CD4-positive, alpha-beta T cell treated with Interleukin-15 for 1 hour (primary cell): ENCODE data around the gene ZDHHC17.
"Not testable (repeated sequence)": the region's sequence is repeated elsewhere in the genome, so short reads cannot be mapped to it uniquely, and the experiment has no call there.

ENCODE experiments used
- DNase-seq: peaks from one replicate; pipeline ENCODE4 v3.0.0-alpha.2; 2020

The ZDHHC17 gene

DNA sequence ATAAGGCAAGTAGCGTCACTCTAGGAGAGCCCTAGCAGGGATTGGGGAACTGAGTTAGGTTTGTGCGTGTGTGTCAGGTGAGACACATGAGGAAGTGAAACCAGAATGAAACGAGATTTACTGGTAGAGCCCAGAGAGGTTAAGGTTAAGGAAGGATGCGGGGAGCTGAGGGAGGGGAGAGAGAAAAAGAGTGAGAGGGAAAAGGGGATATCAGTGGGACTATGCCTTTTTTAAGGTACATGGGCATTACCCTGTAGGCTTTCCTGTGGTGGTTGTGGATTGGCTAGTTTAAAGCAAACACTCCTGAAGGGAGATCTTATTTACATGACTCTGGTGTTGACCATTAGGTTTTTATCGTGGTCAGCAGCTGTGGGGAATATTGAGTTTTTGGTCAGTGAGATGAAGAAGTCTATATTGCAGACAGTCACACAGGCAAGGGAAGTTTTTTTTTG lies 13.9 kb downstream of the ZDHHC17 start:
- DNase-seq: peak; percentile 51

DNA sequence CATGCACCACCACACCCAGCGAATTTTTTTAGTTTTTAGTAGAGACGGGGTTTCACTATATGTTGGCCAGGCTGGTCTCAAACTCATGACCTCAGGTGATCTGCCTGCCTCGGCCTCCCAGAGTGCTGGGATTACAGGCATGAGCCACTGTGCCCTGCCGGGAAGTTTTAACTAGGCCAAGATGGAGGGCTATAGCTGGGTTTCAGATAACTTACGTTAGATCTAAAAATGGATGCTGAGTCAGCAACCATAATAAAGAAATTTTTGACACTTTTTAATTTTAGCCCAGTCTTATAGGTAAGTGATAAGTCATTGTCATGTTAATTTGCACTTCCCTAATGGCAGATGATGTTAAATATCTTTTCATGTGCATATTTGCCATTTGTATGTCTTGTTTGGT lies 14.4 kb downstream of the ZDHHC17 start:
- no peak for DNase-seq

DNA sequence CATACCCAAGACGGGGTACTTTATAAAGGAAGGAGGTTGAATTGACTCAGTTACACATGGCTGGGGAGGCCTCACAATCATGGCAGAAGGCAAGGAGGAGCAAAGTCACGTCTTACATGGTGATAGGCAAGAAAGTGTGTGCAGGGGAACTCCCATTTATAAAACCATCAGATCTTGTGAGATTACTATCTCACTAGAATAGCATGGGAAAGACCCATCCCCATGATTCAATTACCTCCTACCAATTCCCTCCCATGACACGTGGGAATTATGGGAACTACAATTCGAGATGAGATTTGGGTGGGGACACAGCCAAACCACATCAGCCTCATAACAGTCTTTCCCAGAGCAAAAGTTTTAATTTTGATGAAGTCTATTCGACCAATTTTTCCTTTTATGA lies 15.4 kb downstream of the ZDHHC17 start:
- not testable (repeated sequence) for DNase-seq

DNA sequence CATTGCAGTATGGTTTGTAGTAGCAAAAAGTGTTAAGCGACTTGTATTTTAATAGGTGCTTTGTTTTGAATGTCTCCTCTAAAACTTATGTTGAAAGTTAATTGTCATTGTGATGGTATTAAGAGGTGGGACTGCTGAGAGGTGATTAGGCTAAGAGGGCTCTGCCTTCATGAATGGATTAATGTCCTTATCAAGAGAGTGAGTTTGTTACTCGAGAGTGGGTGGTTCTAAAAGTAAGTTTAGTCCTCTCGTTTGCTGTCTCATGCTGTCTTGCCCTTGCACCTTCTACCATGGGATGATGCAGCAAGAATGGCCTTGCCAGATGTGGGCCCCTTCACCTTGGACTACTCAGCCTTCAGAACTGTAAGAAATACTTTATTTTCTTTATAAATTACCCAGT lies 17.4 kb downstream of the ZDHHC17 start:
- no peak for DNase-seq

DNA sequence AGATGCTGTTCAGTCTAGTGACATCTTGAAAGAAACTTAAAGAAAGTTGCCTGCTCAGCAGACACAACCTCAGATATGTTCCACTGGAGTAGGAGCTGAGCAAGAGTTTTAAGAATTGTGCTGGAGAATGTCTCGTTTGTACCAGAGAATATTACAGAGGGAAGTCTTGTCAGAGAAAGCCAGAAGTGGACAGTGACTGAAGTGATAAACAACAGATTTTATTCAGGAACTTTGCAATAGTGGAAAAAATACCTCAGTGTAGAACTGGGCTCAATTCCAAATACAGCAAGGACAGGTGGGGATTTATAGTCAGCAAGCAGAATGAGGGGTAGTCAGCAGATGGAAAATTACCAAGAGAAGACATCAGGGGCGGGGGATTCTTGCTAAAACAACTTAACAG lies 18.6 kb downstream of the ZDHHC17 start:
- DNase-seq: no peak

DNA sequence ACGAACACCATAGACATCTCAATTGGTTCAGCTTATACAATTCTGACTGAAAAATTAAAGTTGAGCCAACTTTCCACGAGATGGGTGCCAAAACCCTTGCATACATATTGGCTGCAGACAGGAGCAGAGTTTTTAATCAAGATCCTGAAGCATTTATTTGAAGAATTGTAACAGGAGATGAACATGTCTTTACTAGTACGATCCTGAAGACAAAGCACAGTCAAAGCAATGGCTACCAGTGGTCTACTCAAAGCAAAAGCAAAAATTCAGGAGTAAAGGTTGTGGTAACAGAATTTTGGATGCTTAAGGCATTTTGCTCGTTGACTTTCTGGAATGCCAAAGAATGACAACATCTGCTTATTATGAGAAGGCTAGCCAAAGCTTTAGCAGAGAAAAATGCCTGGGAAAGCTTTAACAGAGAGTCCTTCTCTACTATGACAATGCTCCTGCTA lies 20.7 kb downstream of the ZDHHC17 start:
- DNase-seq: no peak

DNA sequence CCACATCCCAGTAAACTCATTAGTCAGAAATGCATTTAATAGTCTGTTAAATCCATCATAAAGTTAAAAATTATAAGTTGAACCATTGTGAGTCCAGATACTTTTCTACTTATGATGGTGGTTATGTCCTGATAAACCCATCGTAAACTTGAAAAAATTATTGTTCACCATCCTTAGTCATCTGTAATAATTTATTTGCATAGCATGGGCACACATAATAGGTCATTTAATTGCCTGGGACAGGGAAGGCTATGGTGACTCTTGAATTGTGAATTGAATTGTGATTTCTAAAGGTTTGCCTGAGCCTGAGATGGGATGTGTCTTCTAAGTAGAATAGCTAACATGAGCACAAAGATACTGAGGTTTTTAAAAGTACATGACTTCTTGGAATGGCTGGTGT lies 21.5 kb downstream of the ZDHHC17 start:
- DNase-seq: no peak

DNA sequence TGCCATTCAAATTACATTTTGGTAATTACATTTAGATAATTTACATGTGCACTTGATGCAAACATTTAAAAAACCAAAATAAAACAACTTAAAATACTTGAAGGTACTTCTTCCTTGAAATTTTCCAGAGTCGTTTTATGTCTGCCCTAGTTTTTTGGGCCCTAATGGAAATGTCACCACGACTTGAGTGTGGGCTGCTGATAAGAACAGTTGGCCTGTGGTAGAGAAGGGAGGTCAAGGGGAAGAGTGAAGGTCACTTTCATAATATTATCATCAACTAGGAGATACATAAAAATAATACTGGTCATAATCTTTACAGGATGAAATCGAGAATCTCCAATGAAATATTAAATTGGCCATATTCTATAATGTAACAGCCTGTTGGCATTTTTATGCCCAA lies 23.1 kb downstream of the ZDHHC17 start:
- no peak for DNase-seq

DNA sequence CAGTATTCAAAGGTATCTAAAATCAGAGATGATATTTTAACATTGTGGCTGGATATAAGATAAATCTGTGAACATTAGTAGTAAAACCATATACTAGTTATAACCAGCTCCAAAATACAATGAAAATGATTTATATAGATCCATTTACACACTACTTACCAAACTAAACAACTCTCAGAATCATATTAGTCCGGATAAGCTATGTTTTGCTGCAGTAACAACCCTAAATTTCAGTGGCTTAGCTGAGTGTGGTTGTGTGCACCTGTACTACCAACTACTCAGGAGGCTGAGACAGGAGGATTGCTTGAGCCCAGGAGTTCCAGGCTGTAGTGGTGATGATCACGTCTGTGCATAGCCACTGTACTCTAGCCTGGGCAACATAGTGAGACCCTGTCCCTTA lies 23.8 kb downstream of the ZDHHC17 start:
- DNase-seq: no peak

DNA sequence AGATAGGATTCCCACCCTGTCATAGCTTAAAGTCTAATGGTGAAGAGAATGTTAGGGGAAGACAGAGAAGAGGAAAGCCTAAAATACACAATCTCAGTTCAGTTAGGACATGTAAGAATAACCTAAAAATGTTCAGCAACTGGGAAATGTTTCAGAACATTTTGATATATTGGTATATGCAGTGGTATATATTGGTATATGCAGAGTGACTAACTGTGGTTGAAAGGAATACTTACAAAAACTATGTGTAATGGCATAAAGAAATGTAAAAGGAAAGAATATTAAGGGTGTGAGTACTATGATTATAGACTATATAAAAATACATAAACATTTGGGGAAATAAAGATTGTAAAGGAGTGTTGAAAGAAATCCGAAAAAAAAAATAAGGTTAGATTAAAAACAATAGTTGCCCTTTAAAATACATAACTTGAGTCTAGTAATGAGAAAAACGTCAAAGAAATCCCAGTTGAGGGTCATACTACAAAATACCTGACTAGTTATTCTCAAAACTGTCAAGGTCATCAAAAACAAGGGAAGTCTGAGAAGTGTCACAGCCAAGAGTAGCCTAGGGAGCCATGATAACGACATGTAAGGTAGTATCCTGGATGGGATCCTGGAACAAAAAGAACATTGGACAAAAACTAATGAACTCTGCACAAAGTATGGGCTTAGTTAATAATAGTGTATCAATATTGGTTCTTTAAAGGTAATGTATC lies 25.6 kb downstream of the ZDHHC17 start:
- DNase-seq: no peak

DNA sequence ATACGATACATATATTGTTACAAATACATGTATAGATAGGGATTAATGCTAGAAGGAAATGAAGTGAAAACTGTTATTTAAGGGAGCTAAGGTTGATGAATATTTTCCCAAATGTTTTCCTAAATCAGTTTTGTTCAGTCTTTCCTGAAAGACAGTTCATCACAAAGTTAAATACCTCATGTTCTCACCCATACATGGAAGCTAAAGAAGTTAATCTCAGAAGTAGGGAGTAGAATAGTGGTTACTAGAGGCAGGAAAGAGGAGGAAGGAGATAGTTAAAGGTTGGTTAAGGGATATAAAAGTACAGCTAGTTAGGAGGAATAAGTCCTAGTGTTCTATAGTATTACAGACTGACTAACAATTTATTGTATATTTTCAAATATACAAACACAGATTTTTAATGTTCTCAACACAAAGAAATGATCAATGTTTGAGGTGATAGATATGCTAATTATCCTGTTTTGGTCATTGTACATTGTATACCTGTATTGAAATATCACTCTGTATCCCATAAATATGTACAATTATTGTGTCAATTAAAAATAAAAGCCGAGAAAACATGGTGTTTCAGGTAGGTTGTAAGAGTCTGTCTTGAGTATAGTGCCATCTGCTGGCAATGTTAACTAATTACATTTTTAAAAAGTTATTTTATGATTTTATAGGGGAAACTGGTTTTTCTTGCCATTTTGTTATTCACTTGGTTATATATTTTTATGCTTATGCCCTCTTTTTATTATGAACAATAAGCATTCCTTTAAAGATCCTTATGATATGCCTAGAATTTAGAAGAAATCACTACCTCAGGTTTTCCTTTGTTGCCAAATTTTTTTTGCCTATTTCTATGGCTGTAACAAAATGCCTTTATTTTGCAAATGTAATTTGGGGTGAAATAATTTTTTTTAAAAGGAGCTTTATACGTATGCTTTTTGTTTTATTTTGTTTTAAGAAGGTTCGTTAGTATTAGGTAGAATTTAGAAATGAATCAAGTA lies 26.9 kb downstream of the ZDHHC17 start:
- no peak for DNase-seq

DNA sequence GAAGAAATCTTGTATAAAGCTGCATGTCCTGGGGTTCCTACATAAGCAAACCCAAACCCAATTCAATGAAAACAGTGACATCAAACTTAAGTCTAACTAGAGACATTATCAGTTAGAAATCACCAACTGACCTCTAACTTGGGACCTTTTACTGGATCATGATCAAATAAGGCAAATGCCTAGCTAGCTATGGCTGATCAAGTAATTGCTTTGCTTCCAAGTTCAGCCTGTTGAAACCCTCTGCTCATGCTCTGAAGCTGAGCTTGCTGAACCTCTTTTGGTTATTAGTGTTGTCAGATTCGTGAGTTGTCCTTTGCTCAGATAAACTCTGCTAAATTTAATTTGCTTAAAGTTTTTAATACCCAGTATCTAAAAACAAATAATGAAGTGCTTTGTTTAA lies 28.9 kb downstream of the ZDHHC17 start:
- no peak for DNase-seq

DNA sequence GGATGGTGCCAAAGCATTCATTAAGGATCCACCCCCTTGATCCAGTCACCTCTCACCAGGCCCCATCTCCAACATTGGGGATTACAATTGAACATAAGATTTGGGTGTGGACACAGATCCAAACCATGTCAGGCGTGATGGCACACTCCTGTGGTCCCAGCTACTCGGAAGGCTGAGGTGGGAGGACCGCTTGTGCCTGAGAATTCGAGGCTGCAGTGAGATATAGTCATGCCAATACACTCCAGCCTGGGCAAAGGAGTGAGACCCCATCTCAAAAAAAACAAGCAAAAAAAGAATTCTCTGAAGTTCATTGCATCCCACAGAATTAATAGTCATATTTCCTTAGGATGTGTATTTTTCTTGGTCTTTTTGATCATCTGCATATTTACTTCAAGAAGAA lies 34.9 kb downstream of the ZDHHC17 start:
- DNase-seq: no peak

DNA sequence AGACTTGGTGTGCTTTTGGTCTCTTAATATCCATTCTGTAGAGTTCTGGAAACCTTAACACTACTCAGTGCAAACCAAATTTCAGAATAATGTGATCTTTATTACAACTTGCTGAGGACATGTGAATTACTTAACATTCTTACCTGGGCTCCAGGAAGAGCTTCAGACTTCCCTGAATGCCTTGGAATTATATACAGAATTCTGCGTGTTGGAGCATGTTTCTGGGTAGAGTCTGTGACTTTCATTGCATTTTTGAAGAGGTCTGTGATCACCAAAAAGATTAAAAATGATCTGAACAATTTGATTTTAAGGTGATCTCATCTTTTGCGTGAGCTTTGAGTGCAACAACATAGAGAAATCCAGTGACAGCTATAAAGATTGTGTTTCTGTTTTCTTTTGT lies 35.4 kb downstream of the ZDHHC17 start:
- no peak for DNase-seq

DNA sequence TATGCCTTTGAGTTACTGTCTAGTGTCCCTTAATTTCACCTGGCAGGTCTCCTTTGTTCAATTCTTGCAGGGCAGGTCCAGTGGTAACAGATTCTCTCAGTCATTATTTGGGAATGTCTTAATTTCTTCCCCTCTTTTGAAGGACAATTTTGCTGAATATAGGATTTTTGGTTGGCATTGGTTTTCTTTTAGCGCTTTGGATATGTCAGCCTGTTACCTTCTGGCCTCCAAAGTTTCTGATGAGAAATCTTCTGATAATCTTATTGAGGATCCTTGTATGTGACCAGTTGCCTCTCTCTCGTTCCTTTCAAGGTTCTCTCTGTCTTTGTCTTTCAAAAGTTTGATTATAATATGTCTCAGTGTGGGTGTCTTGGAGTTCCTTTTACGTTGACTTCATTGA lies 38.1 kb downstream of the ZDHHC17 start:
- DNase-seq: no peak

DNA sequence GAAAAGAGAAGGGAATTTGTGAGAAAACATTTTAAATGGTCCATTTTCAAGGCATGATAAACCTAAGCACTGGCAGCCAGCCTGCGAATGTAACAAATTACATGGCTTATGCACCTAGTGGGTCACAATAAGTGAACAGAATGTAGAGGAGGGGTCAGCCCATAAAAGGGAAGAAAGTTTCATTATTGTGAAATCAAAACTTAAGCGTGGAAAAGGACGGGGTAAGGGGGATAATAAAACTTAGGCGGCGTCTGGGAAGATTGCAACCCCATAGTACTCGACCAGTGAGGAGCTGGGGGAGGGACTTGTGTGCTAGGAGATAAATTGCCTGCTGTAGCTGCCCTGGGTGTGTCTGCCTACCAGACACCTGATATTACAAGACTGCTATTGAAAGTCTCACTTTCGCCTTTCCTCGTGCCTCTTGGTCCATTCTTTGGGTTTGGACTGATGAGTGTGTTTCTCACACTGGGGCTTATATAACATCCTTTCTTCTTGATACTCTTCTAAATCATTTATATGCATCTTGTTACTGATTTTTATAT lies 40.6 kb downstream of the ZDHHC17 start:
- no peak for DNase-seq

DNA sequence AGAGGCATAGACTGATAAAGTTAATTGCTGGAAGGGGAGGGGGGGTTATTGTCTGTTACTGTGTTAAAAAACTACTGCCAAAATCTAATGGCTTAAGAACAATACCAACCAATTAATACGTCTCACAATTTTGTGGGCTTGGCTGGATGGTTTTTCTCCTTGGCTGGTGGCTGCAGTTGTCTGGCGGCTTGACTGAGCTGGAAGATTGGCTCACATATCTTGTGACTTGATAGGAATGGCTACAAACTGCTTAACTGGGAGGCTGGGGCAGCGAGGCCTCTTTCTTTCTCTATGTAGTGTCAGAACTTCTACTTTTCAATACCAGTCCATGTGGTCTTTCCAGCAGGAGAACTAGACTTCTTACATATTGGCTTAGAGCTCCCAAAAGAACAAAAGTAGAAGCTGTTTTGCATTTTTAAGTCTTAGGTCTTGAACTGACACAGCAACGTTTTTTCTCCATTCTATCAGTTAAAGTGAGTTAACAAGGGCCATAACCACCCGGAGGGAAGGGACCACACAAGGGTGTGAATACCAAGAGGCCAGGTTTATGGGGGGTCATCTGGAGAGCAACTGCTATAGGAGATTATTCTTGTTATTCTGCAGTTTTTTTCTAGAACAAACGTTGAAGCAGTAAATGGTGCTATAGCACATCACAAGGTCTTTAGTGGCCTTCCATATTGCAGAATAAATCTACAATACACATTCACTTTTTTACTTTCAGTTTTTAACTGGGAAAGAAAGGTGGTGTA lies 46.9 kb downstream of the ZDHHC17 start:
- DNase-seq: no peak

DNA sequence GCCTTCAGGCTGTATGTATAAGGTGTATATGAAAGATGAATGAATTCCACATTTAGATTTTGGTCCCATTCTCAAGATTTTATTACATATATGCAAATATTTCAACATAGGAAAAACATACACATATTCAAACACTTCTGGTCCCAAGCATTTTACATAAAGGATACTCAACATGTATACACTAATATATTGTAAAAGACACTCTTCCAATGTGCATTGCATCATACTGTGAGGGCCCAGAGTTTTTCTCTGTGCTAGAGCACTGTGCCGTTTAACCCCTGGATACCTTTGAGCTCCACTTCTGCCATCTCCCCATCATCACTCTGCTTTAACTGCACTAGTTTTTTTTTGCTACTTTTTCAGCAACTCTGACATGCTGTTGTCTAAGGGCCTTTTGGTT lies 48.1 kb downstream of the ZDHHC17 start:
- no peak for DNase-seq

DNA sequence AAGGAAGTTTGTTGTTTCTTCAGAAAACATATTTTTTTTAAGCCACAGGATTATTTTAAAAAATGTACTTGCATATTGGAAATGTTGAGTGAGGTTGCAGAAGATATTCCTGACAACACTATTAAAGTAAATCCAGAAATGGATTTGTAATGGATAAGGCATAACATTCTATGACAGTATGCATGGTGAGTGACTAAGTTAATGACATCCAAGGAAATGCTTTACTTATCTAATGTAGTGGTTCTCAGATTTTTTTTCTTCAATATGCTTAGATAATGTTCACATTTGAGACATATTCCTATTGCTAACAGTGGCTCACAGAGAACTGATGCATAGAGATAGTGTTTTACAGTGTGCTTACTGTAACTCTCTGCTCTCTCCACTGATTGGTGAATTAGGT lies 49.4 kb downstream of the ZDHHC17 start:
- DNase-seq: no peak

DNA sequence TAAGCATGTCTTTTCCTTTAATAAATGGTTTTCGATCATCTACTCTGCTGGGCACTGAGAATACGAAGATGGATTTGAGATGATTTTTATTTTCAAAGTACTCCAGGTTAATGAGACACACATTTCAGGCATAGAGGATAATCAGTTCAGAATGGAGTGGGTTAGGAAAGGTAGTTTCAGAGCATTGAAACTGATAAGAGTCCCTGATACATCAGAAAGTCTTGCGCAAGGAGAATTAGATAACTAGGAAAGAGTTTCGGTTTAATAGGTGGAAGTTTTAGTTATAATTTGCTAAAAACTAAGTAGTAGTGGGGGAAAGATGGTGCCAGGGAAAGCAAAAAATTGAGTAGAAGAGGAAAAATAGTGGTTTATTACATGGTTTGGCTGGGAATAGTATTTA lies 50.1 kb downstream of the ZDHHC17 start:
- no peak for DNase-seq

DNA sequence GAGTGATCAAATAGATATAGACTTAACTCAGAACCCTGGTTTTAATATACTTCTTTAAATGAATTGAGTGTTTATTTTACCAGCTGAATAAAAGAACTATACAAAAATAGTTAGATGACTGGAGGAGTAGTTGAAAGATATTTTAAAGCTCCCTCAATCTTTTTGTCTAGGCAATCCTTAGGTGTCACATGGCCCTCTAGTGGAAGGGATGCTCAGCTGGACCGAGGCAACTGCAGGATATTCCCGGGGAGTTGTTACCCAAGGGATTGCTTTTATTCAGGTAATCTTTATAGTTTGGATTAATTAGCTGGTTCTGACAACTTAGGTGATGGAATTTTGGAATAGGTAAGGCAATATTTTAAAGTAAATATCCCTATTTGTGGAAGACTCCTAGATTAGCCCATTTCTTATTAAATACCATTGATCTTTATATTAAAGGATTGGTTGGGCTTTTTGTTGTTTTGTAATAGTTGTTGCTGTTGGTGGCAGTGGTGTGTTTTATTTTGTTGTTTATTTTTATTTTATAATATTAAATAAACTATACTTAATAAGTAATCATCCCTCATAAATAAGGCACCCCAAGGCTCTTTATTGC lies 57.1 kb downstream of the ZDHHC17 start:
- no peak for DNase-seq

DNA sequence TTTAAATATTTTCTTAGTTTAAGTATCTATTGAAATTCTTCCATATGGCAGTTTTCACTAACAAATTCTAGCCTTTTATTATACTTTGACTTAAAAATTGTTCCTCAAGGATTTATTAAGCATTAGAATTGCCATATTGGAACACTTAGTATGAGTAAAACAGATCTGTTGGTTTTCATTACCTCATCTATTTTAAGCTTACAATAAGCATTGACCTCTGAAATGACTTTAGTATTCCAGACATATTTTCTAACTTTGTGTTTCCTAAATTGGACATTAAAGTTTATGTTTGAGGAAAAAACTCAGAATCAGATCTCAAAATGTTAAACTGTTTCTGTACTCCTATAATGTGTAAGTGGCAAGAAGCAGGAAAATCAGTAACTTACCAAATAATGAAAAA lies 66.5 kb downstream of the ZDHHC17 start:
- no peak for DNase-seq

DNA sequence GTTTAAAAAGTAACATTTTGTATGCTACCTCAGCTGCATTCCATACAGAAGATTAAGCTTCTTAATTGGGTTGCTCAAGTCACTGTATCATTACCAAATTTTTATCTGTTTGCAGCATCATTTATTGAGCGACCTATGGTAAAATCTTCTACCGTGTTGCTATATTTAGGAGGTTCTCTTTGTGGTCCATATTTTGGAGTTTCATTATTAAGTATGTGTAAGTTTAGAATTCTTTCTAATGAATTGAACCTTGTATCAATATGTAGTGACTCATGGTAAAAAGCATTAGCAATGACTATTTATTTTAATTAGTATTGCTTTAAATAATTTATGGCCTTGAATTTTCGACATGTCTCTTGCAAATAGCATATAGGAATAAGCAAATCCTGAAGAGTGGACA lies 72.7 kb downstream of the ZDHHC17 start:
- no peak for DNase-seq
